Measurements from ENCODE around the gene MAD2L1BP.
"Not testable (repeated sequence)": the region's sequence is repeated elsewhere in the genome, so short reads cannot be mapped to it uniquely, and the experiment has no call there.

MAD2L1BP gene

GRCh38 chr6:43636308-43636659 lies 644 bp downstream of the MAD2L1BP start:
- H3K9me3 ChIP-seq: no peaks in the 10 kb centered on the region
- H3K9ac ChIP-seq: peak overlapping the region; percentile 88
- peaks cover 46% of the 10 kb centered on the region for H3K36me3 ChIP-seq
- no peak for TF ChIP-seq Cebpa-rat (IDR thresholded peaks at IDR 0.05)
- peak overlapping the region; percentile 81 for H3K4me3 ChIP-seq
- peaks cover 49% of the 10 kb centered on the region for H4K20me1 ChIP-seq
- H3K4me2 ChIP-seq: peak overlapping the region; percentile 93
- H3K27ac ChIP-seq: peak overlapping the region; percentile 91
- H3K27me3 ChIP-seq: no peaks in the 10 kb centered on the region
- H3K4me1 ChIP-seq: peaks cover 77% of the 10 kb centered on the region

GRCh38 chr6:43639984-43640800 lies 4.6 kb downstream of the MAD2L1BP start:
- Histone ChIP-seq H3K4me2 (no peak overlapping the region), H3K4me3 (no peak overlapping the region), H3K4me1 (peaks cover 44% of the 10 kb centered on the region), H3K36me3 (peaks cover 68% of the 10 kb centered on the region), H3K9ac (no peak overlapping the region), H3K27ac (no peak overlapping the region), H3K27me3 (no peaks in the 10 kb centered on the region), H4K20me1 (peaks cover 86% of the 10 kb centered on the region), H3K9me3 (no peaks in the 10 kb centered on the region)
- TF ChIP-seq Cebpa-rat (IDR thresholded peaks at IDR 0.05): no peak

GRCh38 chr6:43644940-43645612 lies 9.4 kb downstream of the MAD2L1BP start, which contains the start of gene RSPH9:
TSS of gene RSPH9 (plus strand) at chr6:43645036. CDS start at chr6:43645099, 63 bp downstream.
- H3K27ac ChIP-seq: no peak within 1 kb of the TSS
- H3K27me3 ChIP-seq: no peaks in the 10 kb centered on the region
- H3K36me3 ChIP-seq: peaks cover 34% of the 10 kb centered on the region
- TF ChIP-seq Cebpa-rat (IDR thresholded peaks at IDR 0.05): no peak
- H3K9ac ChIP-seq: no peak within 1 kb of the TSS
- peaks cover 5% of the 10 kb centered on the region for H3K4me1 ChIP-seq
- H3K9me3 ChIP-seq: no peaks in the 10 kb centered on the region
- H4K20me1 ChIP-seq: peaks cover 49% of the 10 kb centered on the region
- no peak within 1 kb of the TSS for H3K4me2 ChIP-seq
- no peak within 1 kb of the TSS for H3K4me3 ChIP-seq

GRCh38 chr6:43645613-43645964 lies 9.9 kb downstream of the MAD2L1BP start:
- H3K4me1 ChIP-seq: no peaks in the 10 kb centered on the region; the same call in 1 of the 2 replicates
- TF ChIP-seq Cebpa-rat (IDR thresholded peaks at IDR 0.05): no peak
- H3K27me3 ChIP-seq: no peaks in the 10 kb centered on the region
- no peak overlapping the region for H3K4me3 ChIP-seq
- H3K36me3 ChIP-seq: peaks cover 29% of the 10 kb centered on the region
- peaks cover 44% of the 10 kb centered on the region for H4K20me1 ChIP-seq
- H3K9ac ChIP-seq: no peak overlapping the region
- H3K4me2 ChIP-seq: no peak overlapping the region
- no peak overlapping the region for H3K27ac ChIP-seq
- no peaks in the 10 kb centered on the region for H3K9me3 ChIP-seq

GRCh38 chr6:43647613-43648012 lies 12.0 kb downstream of the MAD2L1BP start:
- Histone ChIP-seq H3K4me3 (no peak overlapping the region), H4K20me1 (peaks cover 23% of the 10 kb centered on the region), H3K9me3 (no peaks in the 10 kb centered on the region), H3K9ac (no peak overlapping the region), H3K4me1 (no peaks in the 10 kb centered on the region), H3K4me2 (no peak overlapping the region), H3K36me3 (peaks cover 9% of the 10 kb centered on the region), H3K27me3 (no peaks in the 10 kb centered on the region), H3K27ac (no peak overlapping the region)
- TF ChIP-seq Cebpa-rat (IDR thresholded peaks at IDR 0.05): no peak

DNA sequence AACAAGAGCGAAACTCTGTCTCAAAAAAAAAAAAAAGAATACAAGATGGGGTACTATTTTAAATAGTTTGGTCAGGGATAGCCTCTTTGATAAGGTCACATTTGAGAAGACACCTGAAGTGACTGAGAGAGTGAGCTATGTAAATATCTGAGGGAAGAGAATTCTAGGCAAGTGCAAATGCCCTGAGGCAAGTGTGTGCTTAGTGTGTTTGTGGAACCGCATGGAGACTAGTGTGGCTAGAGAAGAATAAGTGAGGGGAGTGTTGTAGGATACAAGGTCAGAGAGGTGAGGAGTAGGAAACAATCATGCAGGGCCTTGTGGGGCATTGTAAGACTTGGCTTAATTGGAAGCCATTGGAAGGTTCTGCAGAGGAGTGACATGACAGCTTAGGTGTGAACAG lies 12.6 kb downstream of the MAD2L1BP start:
- Histone ChIP-seq H4K20me1 (peaks cover 17% of the 10 kb centered on the region), H3K9ac (no peak overlapping the region), H3K4me3 (no peak overlapping the region), H3K36me3 (peaks cover 3% of the 10 kb centered on the region; the same call in 1 of the 2 replicates), H3K4me1 (no peaks in the 10 kb centered on the region), H3K27ac (no peak overlapping the region), H3K9me3 (no peaks in the 10 kb centered on the region), H3K27me3 (no peaks in the 10 kb centered on the region), H3K4me2 (no peak overlapping the region)
- TF ChIP-seq Cebpa-rat (IDR thresholded peaks at IDR 0.05): no peak

GRCh38 chr6:43652822-43653221 lies 17.2 kb downstream of the MAD2L1BP start:
- not testable (repeated sequence) for H4K20me1 ChIP-seq, H3K27me3 ChIP-seq, H3K4me1 ChIP-seq, H3K36me3 ChIP-seq, H3K4me3 ChIP-seq, H3K9ac ChIP-seq, H3K9me3 ChIP-seq, H3K27ac ChIP-seq, H3K4me2 ChIP-seq

GRCh38 chr6:43657221-43657802 lies 21.7 kb downstream of the MAD2L1BP start:
- H3K4me1 ChIP-seq: no peaks in the 10 kb centered on the region
- peaks cover 37% of the 10 kb centered on the region for H3K9me3 ChIP-seq
- H3K4me2 ChIP-seq: no peak overlapping the region
- no peak overlapping the region for H3K4me3 ChIP-seq
- no peaks in the 10 kb centered on the region for H4K20me1 ChIP-seq
- no peak overlapping the region for H3K9ac ChIP-seq
- TF ChIP-seq Cebpa-rat (IDR thresholded peaks at IDR 0.05): no peak
- H3K27ac ChIP-seq: no peak overlapping the region
- no peaks in the 10 kb centered on the region; the same call in 1 of the 2 replicates for H3K36me3 ChIP-seq
- H3K27me3 ChIP-seq: no peaks in the 10 kb centered on the region

DNA sequence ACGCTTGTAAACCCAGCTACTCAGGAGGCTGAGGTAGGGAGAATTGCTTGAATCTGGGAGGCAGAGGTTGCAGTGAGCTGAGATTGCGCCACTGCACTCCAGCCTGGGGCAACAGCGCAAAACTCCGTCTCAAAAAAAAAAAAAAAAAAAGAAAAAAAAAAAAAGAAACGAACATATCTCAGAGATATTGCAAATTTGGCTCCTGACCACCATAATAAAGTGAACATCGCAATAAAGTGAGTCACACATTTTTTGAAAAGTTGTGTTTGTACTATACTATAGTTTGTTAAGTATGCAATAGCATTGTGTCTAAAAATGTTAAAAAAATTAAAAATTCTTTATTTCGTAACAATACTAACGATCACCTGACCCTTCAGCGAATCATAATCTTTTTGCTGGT lies 22.5 kb downstream of the MAD2L1BP start:
- no peak for TF ChIP-seq Cebpa-rat (IDR thresholded peaks at IDR 0.05)
- H3K4me3 ChIP-seq: no peak overlapping the region
- H3K27me3 ChIP-seq: no peaks in the 10 kb centered on the region
- no peak overlapping the region for H3K4me2 ChIP-seq
- no peaks in the 10 kb centered on the region; the same call in 1 of the 2 replicates for H3K36me3 ChIP-seq
- H3K27ac ChIP-seq: no peak overlapping the region
- H3K4me1 ChIP-seq: no peaks in the 10 kb centered on the region
- H3K9ac ChIP-seq: no peak overlapping the region
- H3K9me3 ChIP-seq: peaks cover 37% of the 10 kb centered on the region
- no peaks in the 10 kb centered on the region for H4K20me1 ChIP-seq

DNA sequence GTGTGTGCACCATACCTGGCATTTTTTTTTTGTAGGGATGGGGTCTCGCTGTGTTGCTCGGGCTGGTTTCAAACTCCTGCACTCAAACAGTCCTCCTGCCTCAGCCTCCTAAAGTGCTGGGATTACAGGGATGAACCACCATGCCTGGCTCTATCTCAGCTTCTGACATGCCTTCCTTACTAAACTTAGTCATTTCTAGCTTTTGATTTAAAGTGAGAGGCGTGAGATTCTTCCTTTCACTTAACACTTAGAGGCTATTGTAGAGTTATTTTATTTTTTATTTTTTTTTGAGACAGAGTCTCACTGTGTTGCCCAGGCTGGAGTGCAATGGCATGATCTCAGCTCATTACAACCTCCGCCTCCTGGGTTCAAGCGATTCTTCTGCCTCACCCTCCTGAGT lies 27.3 kb downstream of the MAD2L1BP start:
- not testable (repeated sequence) for H3K27me3 ChIP-seq, H3K4me3 ChIP-seq, H3K4me2 ChIP-seq, H3K4me1 ChIP-seq, H3K36me3 ChIP-seq, H4K20me1 ChIP-seq, H3K9ac ChIP-seq, H3K27ac ChIP-seq
- peaks cover 37% of the 10 kb centered on the region for H3K9me3 ChIP-seq

Data from BLaER1 (cell line).